HUDEP-2 (cell line): Measurements from ENCODE around the gene HSD17B1.
"Not testable (repeated sequence)": the region's sequence is repeated elsewhere in the genome, so short reads cannot be mapped to it uniquely, and the experiment has no call there.

Experiments
- DNase-seq, 76 experiments: peaks; one replicate each; lab custom pipeline; 2025; ENCODE audit not compliant: unreplicated experiment in 76 of 76; lab: John Stamatoyannopoulos, UW

The HSD17B1 gene

GRCh38 chr17:42522798-42523278 is 29.9 kb upstream of the HSD17B1 start:
- no peak for DNase-seq

DNA sequence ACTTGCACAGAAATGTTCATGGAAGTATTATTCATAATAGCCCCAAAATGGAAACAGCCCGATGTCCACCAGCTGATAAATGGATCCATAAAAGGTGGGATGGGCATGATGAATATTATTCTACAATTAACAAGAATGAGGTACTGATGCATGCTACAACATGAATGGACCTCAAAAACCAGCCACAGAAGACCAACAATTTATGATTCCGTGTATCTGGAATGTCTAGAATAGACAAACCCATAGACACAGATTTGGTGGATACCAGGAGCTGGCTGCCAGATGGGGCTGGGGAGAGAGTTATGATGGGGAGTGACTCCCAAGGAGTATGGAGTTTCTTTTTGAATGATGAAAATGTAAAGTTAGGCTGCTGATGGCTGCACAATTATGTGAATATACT is 27.5 kb upstream of the HSD17B1 start:
- DNase-seq, result no peak

DNA sequence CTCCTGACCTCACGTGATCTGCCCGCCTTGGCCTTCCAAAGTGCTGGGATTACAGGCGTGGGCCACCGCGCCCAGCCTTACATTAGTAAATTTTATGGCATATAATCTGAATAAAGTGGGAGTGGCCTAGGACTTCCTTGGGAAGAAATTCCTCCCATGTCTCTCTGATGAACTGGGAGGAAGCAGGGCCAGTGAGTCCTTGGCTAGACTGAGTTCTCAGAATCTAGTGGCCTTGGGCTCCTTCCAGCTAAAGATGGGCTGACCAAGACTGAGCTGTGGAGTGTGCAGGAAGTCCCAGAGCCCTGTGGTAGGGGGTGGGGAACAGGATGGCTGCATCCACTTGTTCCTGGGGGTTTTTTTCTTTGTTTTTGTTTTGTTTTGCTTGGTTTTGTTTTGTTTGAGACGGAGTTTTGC is 26.7 kb upstream of the HSD17B1 start:
- DNase-seq, result peak in 1 of 76 experiments; percentile 16

DNA sequence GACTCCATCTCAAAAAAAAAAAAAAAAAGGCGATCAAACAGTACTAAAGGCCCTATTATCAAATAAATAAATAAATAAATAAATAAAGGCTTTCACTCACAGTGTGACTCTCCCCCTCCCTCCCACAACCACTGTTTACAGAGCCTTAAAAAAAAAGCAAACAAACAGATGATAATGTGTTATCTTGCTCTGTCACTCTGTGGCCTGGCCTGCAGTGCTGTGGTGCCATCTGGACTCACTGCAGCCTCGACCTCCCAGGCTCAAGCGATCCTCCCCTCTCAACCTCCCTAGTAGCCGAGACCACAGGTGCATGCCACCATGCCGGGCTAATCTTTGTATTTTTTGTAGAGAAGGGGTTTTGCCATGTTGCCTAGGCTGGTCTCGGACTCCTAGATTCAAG is 24.8 kb upstream of the HSD17B1 start:
- DNase-seq, result peak in 7 of 76 experiments; percentile 5 to 30 (median 11)

DNA sequence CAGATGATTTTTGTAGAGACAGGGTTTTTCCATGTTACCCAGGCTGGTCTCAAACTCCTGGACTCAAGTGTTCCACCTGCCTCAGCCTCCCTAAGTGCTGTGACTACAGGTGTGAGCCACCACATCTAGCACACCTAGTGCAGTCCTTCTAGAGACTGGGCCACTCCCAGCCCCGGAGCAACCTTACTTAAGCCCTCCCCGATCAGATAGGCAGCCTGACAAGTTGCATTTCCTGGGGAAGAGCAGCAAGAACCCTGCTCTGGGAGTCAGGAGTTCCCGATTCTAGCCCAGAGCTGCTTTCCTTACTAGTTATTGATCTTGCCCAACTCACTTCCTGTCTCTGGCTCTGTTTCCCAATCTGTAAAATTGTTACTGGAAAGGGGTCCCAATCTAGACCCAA is 23.7 kb upstream of the HSD17B1 start:
- no peak for DNase-seq

DNA sequence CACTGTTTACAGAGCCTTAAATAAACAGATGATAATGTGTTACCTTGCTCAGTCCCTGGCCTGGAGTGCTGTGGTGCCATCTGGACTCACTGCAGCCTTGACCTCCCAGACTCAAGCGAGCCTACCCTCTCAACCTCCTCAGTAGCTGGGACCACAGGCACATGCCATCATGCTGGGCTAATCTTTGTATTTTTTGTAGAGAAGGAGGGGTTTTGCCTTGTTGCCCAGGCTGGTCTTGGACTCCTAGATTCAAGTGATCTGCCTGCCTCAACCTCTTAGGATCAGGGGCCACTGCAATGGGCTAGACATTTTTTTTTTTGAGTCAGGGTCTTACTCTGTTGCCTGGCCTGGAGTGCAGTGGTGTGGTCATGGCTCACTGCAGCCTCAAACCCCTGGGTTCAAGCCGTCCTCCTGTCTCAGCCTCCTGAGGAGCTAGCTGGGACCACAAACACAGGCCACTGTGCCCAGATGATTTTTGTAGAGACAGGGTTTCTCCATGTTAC is 21.7 kb upstream of the HSD17B1 start:
- DNase-seq, result no peak

DNA sequence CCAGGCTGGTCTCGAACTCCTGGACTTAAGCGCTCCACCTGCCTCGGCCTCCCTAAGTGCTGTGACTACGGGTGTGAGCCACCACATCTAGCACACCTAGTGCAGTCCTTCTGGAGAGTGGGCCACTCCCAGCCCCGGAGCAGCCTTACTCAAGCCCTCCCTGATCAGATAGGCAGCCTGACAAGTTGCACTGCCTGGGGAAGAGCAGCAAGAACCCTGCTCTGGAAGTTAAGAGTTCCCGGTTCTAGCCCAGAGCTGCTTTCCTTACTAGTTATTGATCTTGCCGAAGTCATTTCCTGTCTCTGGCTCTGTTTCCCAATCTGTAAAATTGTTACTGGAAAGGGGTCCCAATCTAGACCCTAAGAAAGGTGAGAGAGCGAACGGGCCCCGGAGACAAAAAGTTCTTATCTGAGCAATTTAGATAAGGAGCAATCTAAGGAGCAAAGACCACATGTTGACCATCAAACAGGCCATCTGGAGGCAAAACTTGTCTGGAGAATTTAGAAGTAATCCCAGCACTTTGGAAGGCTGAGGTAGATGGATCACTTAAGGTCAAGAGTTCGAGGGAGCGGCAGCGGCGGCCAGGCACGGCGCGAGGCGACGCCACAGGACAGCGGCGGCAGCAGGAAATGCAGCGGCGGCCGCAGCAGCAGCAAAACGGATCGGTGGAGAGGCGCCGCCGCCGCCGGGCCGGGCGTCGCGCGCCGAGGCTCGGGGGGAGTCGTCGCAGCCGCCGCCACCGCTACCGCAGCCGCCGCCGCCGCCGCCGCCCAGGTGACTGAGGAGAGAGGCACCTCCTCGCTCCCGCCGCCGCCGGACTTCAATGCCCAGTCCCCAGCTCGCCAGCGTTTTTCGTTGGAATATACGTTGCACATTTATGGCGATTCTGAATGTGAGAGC is 21.0 kb upstream of the HSD17B1 start:
- DNase-seq, result peak in 64 of 76 experiments; percentile 5 to 67 (median 44)

- DNase-seq, result peak in 1 of 76 experiments; percentile 6
Measured at GRCh38 chr17:42535155-42536047, 17.3 kb upstream of the HSD17B1 start.

GRCh38 chr17:42536048-42536371 is 16.7 kb upstream of the HSD17B1 start, which contains the start of gene NAGLU:
NAGLU (plus strand) TSS chr17:42536241; CDS start chr17:42536273, 32 bp downstream.
- peak in 74 of 76 experiments; percentile 58 to 97 (median 91) for DNase-seq

- peak in 73 of 76 experiments; percentile 34 to 91 (median 77) for DNase-seq
Measured at GRCh38 chr17:42536372-42537155, 16.2 kb upstream of the HSD17B1 start.

GRCh38 chr17:42537156-42537805 is 15.4 kb upstream of the HSD17B1 start:
- no peak for DNase-seq

- no peak for DNase-seq
Measured at GRCh38 chr17:42537826-42538451, 14.8 kb upstream of the HSD17B1 start.

- no peak for DNase-seq
Measured at GRCh38 chr17:42538482-42538881, 14.2 kb upstream of the HSD17B1 start.

DNA sequence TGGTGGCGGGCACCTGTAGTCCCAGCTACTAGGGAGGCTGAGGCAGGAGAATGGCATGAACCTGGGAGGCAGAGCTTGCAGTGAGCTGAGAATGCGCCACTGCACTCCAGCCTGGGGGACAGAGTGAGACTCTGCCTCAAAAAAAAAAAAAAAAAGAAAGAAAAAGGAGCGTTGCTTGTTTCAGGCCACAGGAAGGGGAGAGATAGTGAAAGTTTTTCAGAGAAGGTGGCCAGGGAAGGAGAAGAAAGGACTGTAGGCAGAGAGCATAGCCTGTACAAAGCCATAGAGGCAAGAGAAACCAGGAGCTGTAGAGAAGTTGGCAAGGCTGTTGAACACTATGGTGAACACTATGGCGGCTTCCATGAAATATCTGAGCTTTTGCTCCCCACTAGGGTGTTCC is 12.2 kb upstream of the HSD17B1 start:
- DNase-seq, result not testable (repeated sequence)

DNA sequence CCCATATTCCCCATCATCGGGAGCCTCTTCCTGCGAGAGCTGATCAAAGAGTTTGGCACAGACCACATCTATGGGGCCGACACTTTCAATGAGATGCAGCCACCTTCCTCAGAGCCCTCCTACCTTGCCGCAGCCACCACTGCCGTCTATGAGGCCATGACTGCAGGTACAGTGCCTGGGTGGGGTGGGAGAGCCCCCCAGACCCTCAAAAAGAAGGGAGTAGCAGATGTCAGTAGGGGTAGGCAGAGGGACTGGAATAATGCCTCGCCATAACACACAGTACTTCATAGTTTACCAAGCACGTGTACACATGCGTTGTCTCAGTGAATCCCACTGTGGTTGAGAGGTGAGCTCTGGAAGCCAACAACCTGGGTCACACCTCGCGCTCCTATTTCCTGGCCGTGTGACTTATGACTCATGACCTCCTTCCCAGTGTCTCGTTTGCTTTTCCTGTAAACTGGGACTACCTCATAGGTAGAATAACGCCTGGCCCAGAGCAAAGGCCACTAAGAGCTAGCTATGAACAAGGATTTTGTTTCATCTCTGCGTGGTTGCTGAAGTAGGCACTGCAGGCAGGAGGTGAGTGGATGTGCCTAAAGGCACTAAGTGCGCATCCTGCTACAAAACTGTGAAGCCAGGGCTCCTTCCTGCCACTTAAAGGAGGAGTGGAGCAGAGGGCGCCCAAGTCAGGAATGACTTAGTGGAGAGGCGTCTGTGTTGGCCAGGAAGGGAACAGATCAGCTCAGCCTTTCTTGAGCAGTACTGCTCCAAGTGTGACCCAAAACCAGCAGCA is 11.5 kb upstream of the HSD17B1 start:
- no peak for DNase-seq

DNA sequence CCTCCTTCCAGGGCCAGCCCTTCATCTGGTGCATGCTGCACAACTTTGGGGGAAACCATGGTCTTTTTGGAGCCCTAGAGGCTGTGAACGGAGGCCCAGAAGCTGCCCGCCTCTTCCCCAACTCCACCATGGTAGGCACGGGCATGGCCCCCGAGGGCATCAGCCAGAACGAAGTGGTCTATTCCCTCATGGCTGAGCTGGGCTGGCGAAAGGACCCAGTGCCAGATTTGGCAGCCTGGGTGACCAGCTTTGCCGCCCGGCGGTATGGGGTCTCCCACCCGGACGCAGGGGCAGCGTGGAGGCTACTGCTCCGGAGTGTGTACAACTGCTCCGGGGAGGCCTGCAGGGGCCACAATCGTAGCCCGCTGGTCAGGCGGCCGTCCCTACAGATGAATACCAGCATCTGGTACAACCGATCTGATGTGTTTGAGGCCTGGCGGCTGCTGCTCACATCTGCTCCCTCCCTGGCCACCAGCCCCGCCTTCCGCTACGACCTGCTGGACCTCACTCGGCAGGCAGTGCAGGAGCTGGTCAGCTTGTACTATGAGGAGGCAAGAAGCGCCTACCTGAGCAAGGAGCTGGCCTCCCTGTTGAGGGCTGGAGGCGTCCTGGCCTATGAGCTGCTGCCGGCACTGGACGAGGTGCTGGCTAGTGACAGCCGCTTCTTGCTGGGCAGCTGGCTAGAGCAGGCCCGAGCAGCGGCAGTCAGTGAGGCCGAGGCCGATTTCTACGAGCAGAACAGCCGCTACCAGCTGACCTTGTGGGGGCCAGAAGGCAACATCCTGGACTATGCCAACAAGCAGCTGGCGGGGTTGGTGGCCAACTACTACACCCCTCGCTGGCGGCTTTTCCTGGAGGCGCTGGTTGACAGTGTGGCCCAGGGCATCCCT is 9.3 kb upstream of the HSD17B1 start:
- DNase-seq, result no peak

DNA sequence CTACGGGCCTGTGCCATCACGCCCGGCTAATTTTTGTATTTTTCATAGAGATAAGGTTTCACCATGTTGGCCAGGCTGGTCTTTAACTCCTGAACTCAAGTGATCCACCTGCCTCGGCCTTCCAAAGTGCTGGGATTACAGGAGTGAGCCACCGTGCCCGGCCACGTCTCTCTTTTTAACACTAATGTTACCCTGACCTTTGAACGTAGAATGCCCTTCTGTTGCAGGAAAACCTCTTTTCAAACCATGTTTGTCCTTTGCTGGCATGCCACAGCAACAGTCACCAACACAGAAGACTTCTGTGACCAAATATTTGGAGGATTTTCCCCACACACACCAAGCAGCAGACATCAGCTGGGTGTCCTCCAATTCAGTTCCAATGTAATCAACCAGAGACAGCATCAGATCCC is 7.8 kb upstream of the HSD17B1 start:
- no peak for DNase-seq
